HG03378 (cell line): ENCODE measurements around the gene WDR75.
"Not testable (repeated sequence)": the region's sequence is repeated elsewhere in the genome, so short reads cannot be mapped to it uniquely, and the experiment has no call there.

Experiments used
- ATAC-seq: cut with Tn5 transposase; IDR thresholded peaks from one replicate; pipeline ENCODE4 v1.9.1; 2021; ENCODE audit warnings: mild to moderate bottlenecking, moderate library complexity; ENCODE audit not compliant: unreplicated experiment

WDR75 gene

DNA sequence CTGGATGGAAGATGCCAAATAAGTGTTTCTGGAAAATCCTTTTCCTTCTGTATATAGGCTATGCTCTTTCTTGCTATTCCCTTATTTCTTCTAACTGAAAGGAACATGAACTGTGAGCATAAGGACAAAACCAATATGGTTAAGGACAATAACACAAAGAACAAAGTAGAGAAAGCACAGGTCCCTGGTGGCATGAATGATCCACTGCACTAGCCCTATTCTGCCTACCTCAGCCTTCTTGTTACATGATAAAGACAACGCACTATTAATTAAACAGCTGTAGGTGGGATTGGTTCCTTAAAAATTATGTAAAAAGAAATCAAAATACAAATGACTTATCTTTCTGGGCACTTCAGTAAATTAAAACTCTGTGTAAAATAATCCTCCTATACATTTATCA lies 1.9 kb upstream of the WDR75 start:
- ATAC-seq, result no peak

DNA sequence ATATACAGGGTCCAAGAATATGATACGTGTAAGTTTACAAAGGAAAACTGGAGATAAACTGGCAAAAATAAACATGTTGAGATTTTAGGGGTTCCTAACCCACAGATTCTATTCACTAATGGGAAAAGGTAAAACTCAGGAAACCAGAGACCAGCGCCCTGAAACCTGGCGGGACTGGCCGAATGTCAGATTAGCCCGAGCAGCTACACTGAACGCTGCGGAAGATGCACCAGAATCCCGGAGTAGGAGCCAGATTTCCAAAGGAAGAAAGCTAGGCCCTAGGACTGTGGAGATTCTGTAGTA lies 679 bp upstream of the WDR75 start:
- peak; percentile 27 for ATAC-seq

DNA sequence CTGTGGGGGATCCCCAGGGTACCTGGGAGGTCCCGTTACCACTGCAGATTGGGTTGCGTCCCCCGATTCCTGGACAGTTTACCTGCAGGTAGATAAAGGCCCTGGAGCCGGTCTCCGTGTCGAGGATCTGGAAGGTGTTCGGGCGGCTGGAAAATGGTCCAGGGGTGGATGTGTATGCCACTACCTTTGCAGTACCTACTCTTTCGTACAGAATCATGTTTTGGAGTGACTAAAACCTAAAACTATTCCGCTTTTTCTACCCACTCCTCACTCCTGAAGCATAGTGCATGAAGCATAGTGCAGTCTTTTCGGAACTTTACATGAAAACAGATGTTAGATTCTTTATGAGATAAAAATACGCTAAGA lies 418 bp downstream of the WDR75 start:
- no peak for ATAC-seq

DNA sequence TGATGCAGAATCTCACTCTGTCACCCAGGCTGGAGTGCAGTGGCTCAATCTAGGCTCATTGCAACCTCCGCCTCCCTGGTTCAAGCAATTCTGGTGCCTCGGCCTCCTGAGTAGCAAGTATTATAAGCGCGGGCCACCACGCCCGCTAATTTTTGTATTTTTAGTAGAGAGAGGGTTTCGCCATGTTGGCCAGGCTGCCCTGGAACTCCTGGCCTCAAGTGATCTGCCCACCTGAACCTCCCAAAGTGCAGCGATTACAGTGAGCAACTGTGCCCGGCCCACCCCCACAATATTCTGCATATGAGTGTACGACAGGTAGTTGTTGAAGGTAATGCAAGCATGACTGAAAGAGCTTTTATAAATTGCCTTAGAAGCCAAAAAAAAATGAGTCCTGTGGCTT lies 1.2 kb downstream of the WDR75 start:
- no peak for ATAC-seq

DNA sequence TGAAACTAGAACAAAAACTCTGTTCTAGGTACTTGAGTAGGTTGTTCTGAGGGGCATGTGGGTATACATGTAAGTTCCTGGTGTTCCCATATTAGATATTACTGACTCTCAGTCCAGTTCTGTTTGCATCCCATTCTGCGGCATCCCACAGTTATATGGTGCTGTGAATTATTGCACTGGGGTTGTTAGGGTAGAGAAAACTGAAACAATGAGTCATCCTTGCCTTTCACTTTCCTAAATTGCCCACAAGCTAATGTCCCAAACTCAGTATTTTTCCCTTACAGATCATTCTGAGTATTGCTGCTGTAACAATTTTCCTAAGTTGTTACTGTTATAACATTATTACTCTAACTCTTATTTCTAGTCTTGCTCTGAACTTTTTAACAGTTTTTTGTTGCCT lies 3.0 kb downstream of the WDR75 start:
- ATAC-seq, result peak; percentile 42

DNA sequence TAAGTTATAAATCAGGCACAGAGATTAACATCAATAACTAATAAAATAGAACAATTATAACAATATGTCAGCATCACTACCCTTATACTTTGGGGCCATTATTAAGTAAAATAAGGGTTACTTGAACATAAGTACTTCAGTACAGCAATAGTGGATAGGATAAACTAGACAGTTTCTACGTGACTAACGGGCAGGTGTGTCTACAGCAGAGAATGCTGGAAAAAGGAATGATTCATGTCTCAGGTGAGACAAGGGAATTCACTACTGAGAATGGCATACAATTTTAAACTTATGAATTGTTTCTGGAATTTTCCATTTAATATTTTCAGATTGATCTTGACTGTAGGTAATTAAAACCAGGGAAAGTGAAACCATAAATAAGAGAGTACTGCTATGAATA lies 5.5 kb downstream of the WDR75 start:
- ATAC-seq, result no peak

DNA sequence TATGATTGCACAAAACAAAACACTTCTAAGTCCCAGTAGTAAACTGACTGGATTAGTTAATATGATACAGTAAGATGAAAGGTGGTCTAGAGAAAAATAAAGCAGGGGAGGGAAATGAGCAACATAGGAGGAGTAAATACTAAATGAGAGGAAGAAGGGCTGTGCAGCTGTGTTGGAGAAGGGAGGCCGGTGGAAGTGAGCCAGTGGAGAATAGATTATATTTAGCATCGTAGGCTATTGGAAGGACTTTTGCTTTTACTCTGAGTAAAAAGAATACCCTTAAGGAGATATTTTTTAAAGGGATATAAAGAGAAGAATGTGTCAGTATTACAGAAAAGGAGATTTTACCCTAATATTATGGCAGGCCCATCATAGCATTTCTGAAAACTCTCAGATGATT lies 12.7 kb downstream of the WDR75 start:
- no peak for ATAC-seq

DNA sequence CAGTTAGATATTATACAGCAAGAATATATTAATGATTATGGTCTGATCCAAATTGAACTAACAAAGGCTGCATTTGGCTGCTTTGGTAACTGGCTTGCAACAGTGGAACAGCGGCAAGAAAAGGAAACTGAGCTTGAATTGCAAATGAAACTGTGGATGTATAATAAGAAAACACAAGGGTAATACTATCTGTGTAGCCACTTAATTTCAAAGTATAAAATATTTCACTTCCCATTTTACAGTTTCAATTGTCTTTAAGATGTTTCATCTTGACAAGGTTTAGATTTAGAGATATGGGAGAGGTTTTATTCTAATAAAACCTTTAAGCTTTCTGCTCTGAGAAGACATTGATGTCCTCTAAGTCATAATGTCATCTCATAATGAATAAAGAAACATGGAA lies 23.8 kb downstream of the WDR75 start:
- no peak for ATAC-seq

DNA sequence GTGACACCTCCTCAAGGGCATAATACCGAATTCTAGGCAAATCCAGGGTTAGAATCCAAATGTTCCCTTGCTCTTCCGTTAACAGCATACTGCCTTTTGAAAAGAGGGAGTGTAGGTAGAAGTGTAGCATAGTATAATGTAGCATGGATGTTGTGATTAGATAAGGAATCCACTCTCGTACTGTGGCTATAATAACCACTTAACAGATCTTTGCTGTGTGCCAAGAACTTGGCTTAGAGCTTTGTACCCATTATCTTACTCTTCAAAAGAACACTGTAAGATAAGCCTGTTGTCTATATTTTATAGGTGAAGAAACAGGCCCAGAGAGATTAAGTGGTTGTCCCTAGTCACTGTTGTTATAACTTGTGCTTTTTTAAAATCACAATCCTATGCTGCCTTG lies 24.2 kb downstream of the WDR75 start:
- no peak for ATAC-seq

DNA sequence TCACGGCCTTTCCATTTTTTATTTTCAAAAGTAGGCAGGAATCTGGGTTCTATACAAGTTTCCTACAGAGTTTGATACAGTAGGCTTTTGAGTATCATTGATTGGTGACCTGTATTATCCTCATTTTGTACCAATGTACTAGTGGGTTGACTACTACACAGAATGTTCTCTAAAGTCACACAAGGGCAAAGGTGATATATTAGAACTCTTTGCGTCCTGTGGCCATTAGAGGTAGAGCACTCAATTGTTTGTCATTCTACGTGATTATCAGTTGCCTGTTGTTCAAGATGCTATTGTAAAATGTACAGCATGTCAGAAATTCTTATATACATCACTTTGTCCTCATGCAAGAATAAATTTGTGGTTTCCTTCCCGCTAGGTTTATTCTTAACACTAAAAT lies 24.8 kb downstream of the WDR75 start:
- ATAC-seq, result no peak

DNA sequence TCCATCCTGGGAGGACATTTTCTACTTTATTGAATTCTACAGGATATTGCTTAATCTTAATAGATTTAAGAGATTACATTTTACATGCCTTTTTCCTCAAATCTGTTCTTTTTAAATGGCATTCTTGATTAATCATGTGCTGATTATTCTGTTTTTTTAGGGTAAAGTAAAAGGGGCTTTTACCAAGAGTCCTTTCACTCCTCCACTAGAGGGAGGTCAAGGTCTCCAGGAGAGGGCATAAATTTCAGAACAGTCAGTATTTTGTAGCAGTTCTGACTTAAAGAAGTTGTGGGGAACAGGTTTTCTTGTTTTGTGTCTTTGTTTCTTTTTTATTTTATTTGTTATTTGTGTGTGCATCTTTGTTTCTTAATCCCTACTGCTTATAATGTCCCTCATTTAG lies 25.4 kb downstream of the WDR75 start:
- no peak for ATAC-seq

DNA sequence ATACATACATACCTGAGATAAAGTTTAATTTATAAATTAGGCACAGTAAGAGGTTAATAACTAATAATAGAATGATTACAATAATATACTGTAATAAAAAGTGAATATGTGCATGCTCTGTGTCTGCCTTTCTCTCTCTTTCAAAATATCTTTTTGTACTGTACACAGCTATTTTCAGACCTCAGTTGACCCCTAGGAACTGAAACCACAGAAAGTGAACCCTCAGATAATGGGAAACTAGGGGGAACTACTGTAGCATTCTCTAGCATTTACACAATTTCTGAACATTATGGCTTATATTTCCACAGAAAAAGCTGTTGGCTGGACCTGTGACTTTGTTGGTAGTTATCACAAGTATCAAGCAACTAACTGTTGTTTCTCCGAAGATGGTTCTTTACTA lies 25.9 kb downstream of the WDR75 start:
- no peak for ATAC-seq

DNA sequence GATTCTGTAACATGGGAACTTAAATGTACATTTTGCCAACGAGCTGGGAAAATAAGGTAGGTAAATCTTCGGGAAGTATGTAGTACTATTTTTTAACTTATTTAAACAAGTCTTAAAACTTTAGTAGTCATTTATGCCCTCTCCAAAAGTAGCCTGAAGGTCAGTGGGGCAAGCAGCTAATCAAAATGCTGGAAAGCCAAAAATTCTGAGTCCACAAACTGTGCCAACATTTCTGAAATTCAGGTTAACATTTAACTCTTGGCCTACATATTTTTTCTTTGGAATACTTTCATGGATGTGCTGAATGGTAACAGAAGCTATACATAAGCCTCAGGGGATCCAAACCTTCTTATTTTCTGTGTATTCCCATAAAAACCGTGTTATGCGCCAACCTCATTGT lies 26.3 kb downstream of the WDR75 start:
- ATAC-seq, result no peak

DNA sequence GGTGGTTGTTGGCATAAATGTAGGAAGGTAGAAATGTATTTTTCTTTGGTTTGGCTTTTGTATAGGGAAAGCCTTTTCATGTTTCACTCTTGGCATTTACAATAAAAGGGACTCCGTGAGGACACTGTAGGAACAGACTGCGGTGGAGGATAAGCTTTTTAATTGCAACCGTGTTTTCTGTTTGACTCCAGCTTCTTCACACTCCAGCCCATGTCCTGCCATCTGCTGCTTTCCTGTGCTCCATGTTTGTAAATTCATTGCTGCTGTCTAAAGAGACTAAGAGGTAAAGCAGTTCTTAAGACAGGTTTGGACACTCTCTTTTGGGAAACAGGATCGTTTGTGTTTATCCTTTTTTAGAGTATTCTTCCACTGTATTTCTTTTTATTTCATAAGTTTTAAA lies 33.3 kb downstream of the WDR75 start:
- ATAC-seq, result no peak

DNA sequence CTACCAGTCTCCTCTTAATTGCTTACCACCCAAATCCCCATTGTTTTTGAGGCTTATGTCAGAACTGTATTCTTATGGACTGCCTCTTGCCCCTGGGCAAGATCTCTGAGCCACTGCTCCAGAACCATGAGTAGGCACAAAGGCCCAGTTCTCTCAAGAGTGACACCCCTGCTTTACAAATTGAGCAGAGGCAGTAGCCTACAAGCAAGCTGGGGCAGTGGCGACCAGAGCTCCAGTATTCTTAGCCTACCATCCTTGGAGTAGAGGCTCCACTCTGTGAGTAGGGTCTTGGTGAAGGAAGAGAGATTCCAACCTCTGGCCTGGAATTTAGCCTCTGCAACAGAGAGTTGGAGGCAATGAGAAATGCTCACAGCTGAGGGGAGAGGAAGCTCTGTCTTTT lies 36.5 kb downstream of the WDR75 start:
- ATAC-seq, result no peak

DNA sequence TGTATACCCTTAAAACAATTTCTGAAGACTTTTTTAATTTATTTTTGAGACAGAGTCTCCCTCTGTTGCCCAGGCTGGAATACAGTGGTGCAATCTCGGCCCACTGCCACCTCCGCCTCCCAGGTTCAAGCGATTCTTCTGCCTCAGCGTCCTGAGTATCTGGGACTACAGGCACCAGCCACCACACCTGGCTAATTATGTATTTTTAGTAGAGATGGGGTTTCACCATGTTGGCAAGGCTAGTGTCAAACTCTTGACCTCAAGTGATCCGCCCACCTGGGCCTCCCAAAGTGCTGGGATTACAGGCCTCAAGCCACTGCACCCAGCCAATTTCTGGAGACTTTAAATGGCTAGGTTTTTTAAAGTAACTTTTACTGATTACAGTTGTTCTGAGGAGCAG lies 37.0 kb downstream of the WDR75 start:
- not testable (repeated sequence) for ATAC-seq

DNA sequence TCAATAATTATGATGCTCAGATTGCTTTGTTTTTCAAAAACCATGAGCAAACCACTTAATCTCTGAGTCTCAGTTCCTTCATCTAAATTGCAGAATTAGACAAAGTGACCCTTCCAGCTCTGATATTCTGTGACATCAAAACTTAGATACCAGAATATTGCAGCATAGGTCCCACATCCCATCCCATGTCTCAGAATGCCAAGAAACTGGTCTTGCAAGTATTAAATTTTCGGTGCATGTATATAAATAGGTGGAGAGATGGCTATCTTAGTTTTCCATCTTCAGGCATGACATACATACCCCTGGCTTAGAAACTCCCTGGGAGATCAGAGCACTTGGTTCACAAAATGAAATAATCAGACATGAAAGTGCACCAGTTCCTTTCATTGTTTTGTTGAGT lies 39.8 kb downstream of the WDR75 start:
- ATAC-seq, result no peak

DNA sequence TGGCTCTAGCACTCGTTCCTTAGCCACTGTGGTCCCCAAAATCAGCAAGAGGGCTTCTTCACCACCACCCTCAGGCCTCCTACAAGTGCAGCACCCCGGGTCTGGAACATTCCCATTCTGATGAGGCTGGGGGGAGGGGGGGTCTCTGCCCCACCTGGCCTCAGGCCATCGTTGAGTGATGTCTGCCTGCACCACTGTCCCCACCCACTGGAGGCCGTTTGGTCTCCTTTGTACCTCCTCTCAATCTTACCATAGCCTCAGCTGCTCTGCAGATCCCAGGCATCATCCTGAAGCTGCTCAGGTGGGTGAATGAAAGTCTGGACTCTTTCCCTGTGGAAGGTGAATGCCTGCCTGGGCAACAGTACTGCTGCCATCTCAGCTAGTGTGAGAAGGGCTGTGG lies 42.3 kb downstream of the WDR75 start:
- no peak for ATAC-seq

DNA sequence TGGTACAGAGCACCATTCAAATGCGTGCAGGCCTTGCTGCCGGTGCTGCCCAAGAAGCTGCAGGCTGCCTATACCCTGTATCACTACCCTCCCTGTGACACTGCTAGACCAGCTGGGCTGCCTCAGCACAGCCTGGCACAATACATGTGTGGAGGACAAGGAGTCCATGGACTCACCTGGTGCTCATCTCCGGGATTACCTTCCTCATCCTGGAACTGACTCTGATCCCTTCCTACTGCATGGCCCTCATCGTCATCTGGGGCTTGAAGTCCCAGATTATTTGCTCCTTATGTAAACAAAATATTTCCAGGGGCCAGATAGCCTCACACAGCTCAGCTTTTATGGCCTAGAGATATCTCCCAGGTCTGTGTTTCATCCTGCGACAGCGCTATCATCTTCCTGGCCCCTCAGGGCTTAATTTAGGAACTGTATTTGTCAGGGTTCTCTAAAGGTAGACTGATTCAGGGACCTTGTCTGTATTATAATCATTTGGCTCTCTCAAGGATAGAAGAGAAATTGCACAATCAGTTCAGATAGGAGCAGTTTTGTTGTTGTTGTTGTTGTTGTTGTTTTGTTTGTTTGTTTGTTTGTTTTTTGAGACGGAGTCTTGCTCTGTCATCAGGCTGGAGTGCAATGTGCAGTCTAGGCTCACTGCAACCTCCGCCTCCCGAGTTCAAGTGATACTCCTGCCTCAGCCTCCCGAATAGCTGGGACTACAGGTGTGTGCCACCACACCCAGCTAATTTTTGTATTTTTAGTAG lies 42.9 kb downstream of the WDR75 start:
- ATAC-seq, result no peak

DNA sequence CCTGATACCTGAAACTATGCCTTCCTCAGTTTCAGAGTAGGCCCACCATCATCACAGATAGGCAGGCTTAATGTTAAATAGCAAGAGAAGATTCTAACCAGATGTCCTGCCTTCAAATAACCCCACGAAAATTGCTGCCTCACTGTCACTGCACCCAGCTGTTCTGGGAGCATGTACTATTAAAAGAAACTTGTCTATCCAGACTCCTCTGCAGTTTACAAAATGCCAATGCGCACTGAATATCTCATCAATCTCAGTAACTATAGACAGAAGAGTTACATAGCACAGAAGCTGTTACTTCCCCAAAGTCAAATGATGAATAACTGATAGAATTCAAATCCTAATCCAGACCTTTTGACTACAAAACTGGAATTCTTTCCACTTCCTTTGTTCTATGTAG lies 43.9 kb downstream of the WDR75 start:
- ATAC-seq, result no peak

DNA sequence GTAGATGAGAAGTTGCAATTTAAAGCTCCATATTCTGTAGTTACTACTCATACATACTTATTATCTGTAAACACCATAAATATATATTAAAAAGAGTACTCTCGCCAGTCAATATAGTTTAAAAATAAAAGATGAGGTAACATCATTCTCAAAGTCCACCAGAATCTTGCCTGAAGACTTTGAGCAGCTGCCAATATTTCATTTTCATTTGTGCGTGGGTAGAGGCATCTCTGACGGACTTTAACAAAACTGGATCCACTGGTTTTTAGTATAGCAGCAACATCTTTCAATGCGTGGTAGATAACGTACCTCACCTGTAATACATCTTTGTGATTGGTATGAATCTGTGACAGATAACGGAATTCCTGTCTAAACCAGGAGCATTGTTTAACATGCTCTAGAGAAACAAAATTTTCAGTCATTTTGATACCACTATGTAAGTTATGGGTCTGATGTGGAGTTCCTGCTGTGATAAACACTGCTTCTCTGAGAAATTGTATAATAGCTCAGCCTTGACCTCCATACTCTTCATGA lies 45.0 kb downstream of the WDR75 start:
- no peak for ATAC-seq

DNA sequence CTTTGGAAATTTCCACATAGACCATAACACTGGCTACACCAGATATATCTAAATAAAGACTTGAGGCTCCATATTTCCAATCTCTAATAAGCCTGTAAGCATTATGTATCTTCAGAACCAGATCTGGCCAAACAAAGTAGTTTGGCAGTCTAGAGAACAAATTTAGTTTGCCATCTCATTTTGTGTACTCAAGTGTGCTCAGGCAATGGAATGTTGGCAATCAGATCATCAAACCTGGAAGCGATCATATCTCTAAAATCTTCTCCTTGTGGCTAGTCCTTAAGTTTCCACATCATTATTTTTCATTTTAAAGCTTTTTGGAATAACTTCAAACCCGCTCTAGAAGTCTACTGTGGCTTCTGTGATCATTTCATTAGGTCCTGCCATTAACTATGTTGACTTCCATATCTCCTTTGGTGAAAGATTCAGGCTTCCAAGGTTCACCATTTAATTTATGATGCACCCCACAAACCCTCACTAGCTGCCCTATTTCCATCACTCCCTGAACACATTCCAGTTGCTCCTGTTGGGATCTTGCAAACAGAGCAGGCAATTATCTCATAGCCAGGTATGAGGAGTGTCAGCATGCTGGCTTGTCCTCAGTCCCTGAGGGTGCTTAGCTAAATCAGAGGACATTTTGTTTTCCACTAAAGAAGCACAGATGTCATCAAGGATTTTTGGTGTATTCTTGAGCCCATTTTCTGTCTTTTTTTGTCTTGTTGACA lies 46.2 kb downstream of the WDR75 start:
- no peak for ATAC-seq

DNA sequence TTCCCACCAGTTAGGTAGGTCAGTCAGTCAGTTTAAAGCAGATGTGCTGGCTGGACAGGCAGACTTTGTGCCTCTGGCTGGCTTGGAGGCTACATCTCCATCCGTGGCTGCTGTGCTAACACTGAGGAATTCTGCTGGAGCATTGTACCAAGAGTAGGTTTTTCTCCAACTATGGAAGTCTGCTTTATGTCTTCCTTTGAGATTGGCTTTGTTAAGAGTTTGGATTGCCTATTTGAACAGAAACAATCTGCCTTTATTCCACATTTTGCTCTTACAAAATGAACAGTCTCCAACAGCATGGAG lies 46.7 kb downstream of the WDR75 start:
- no peak for ATAC-seq
